BLaER1 (cell line): ENCODE data around the gene B4GALNT3.
A peak's percentile ranks its signal among the peaks of the same experiment; 100 is the strongest.

Source experiments
- H3K27ac ChIP-seq: shearing (Covaris generic); formaldehyde crosslinking; 2 replicates; pipeline ENCODE4 v1.8.1; 2022
- H3K27me3 ChIP-seq: shearing (Covaris generic); formaldehyde crosslinking; 2 replicates; pipeline ENCODE4 v1.8.1; 2022
- H3K36me3 ChIP-seq: shearing (Covaris generic); formaldehyde crosslinking; 2 replicates; pipeline ENCODE4 v1.8.1; 2022
- H3K4me1 ChIP-seq: shearing (Covaris generic); formaldehyde crosslinking; 2 replicates; pipeline ENCODE4 v1.8.1; 2022
- H3K4me2 ChIP-seq: shearing (Covaris generic); formaldehyde crosslinking; 2 replicates; pipeline ENCODE4 v1.8.1; 2022
- H3K4me3 ChIP-seq: shearing (Covaris generic); formaldehyde crosslinking; 2 replicates; pipeline ENCODE4 v1.8.1; 2022
- H3K9ac ChIP-seq: shearing (Covaris generic); formaldehyde crosslinking; 2 replicates; pipeline ENCODE4 v1.8.1; 2022
- H3K9me3 ChIP-seq: shearing (Covaris generic); formaldehyde crosslinking; 2 replicates; pipeline ENCODE4 v1.8.1; 2022
- H4K20me1 ChIP-seq: shearing (Covaris generic); formaldehyde crosslinking; 2 replicates; pipeline ENCODE4 v1.8.1; 2022
- Cebpa-rat ChIP-seq: shearing (Covaris generic); IDR thresholded peaks from 2 replicates; pipeline ENCODE4 v1.8.1; 2022

Gene B4GALNT3

GRCh38 chr12:454833-455232, 4.9 kb upstream of the B4GALNT3 start:
- H3K27me3 ChIP-seq = peaks cover 29% of the 10 kb centered on the region
- H4K20me1 ChIP-seq = peaks cover 7% of the 10 kb centered on the region; the same call in 1 of the 2 replicates
- no peak overlapping the region for H3K4me2 ChIP-seq
- peaks cover 5% of the 10 kb centered on the region; the same call in 1 of the 2 replicates for H3K4me1 ChIP-seq
- no peak overlapping the region for H3K9ac ChIP-seq
- H3K36me3 ChIP-seq = no peaks in the 10 kb centered on the region
- no peak for TF ChIP-seq Cebpa-rat
- no peak overlapping the region for H3K27ac ChIP-seq
- no peak overlapping the region for H3K4me3 ChIP-seq
- H3K9me3 ChIP-seq = no peaks in the 10 kb centered on the region

DNA sequence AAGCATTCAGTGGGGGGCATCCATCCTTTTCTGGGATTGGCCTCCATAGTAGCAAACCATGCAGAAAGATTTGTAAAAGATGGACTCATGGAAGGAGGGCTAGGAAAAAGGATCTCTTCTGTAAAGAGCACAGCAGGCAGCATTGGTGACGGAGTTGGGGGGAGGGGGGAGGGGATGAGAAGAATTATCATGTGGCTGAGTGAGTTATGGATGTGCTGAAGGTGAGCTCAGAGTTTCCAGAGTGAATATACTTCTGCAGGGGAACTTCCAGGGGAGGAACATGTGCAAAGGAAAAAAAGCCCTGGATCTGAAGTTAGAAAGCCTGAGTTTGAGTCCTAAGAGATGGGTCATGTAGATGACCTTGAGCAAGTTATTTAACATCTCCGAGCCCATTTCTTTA, 3.9 kb upstream of the B4GALNT3 start:
- peaks cover 14% of the 10 kb centered on the region; the same call in 1 of the 2 replicates for H4K20me1 ChIP-seq
- TF ChIP-seq Cebpa-rat = no peak
- no peak overlapping the region for H3K27ac ChIP-seq
- no peaks in the 10 kb centered on the region for H3K9me3 ChIP-seq
- no peak overlapping the region for H3K9ac ChIP-seq
- H3K4me3 ChIP-seq = no peak overlapping the region
- no peak overlapping the region for H3K4me2 ChIP-seq
- H3K27me3 ChIP-seq = peaks cover 39% of the 10 kb centered on the region
- peaks cover 13% of the 10 kb centered on the region; the same call in 1 of the 2 replicates for H3K4me1 ChIP-seq
- no peaks in the 10 kb centered on the region for H3K36me3 ChIP-seq

GRCh38 chr12:457676-458075, 2.1 kb upstream of the B4GALNT3 start:
- no peak for TF ChIP-seq Cebpa-rat
- Histone ChIP-seq H3K4me2 (no peak overlapping the region), H3K27me3 (peaks cover 58% of the 10 kb centered on the region)

DNA sequence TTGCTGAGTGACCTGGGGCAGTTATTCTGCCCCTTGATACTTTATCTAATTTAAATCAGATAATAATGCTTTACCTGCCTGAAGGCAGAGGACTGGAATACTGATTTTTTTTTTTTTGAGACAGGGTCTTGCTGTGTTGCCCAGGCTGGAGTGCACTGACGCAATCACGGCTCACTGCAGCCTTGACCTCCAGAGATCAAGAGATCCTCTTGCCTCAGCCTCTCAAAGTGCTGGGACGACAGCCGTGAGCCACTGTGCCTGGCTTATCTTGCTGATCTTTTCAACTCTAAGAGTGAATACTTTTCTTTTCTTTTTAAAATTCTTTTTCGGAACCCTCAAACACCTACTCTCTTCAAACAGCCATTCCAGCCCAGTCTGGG, 699 bp upstream of the B4GALNT3 start:
- Histone ChIP-seq H4K20me1 (peaks cover 27% of the 10 kb centered on the region; the same call in 1 of the 2 replicates), H3K27ac (no peak overlapping the region), H3K9me3 (no peaks in the 10 kb centered on the region), H3K36me3 (no peaks in the 10 kb centered on the region), H3K4me1 (peaks cover 14% of the 10 kb centered on the region; the same call in 1 of the 2 replicates), H3K4me2 (peak overlapping the region; percentile 93), H3K9ac (no peak overlapping the region), H3K4me3 (peak overlapping the region; percentile 70; the same call in 1 of the 2 replicates), H3K27me3 (peaks cover 67% of the 10 kb centered on the region)
- TF ChIP-seq Cebpa-rat = no peak

More at GRCh38 chr12:457676-458075, 2.1 kb upstream of the B4GALNT3 start:
- H3K9me3 ChIP-seq = no peaks in the 10 kb centered on the region
- H3K4me3 ChIP-seq = no peak overlapping the region
- peaks cover 27% of the 10 kb centered on the region; the same call in 1 of the 2 replicates for H4K20me1 ChIP-seq
- no peaks in the 10 kb centered on the region for H3K36me3 ChIP-seq
- no peak overlapping the region for H3K27ac ChIP-seq
- H3K9ac ChIP-seq = no peak overlapping the region
- peaks cover 14% of the 10 kb centered on the region; the same call in 1 of the 2 replicates for H3K4me1 ChIP-seq

DNA sequence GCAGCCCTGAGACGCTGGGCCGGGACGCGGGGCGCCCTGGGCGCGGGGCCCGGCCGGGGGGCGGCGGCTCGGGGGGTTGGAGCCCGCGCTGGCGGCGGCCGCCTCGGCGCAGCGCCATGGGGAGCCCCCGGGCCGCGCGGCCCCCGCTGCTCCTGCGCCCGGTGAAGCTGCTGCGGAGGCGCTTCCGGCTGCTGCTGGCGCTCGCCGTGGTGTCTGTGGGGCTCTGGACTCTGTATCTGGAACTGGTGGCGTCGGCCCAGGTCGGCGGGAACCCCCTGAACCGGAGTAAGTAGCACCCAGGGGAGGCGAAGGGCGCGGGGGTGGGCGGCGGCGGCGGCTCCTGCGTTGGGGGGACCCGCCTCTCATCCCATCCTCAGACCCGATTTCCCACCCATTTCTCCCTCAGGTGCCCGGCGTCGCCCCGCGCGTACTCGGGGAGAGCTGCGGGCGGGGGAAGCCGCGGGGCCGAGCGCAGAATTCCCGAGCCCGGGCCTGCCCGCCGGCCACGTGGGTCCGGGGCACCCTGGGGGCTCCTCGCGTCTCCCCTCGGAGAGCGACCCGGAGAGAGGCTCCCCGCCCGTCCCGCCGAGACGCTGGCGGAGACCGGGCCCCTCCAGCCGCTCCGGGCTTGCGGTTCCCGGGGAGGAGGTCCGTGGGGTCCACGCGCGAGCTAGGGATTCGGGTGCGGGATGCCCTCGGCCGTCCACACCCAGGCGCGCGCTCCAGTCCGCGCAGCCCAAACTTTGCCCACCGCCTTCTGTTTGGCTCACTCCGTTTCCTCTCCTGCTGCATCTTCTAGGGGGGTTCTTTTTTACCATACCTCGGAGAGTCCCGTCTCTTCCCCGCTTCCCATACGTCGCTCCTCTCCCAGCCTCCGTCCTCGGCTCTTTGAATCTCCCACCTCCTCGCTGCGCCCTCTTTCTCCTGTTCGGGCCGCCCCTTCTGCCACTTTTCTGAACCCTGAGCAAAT, 807 bp downstream of the B4GALNT3 start:
- Histone ChIP-seq H4K20me1 (peaks cover 27% of the 10 kb centered on the region; the same call in 1 of the 2 replicates), H3K9ac (peak overlapping the region; percentile 58; the same call in 1 of the 2 replicates), H3K4me1 (peaks cover 14% of the 10 kb centered on the region; the same call in 1 of the 2 replicates), H3K27ac (no peak overlapping the region), H3K9me3 (no peaks in the 10 kb centered on the region), H3K4me3 (peak overlapping the region; percentile 70), H3K27me3 (peaks cover 67% of the 10 kb centered on the region), H3K4me2 (peak overlapping the region; percentile 93), H3K36me3 (no peaks in the 10 kb centered on the region)
- TF ChIP-seq Cebpa-rat = no peak

- H3K36me3 ChIP-seq = no peaks in the 10 kb centered on the region
- H3K27ac ChIP-seq = no peak overlapping the region
- peaks cover 67% of the 10 kb centered on the region for H3K27me3 ChIP-seq
- H3K9me3 ChIP-seq = no peaks in the 10 kb centered on the region
- TF ChIP-seq Cebpa-rat = no peak
- no peak overlapping the region for H3K4me3 ChIP-seq
- peaks cover 27% of the 10 kb centered on the region; the same call in 1 of the 2 replicates for H4K20me1 ChIP-seq
- H3K4me2 ChIP-seq = no peak overlapping the region
- peaks cover 14% of the 10 kb centered on the region; the same call in 1 of the 2 replicates for H3K4me1 ChIP-seq
- H3K9ac ChIP-seq = no peak overlapping the region
Measured at GRCh38 chr12:461425-461824, 1.7 kb downstream of the B4GALNT3 start.

DNA sequence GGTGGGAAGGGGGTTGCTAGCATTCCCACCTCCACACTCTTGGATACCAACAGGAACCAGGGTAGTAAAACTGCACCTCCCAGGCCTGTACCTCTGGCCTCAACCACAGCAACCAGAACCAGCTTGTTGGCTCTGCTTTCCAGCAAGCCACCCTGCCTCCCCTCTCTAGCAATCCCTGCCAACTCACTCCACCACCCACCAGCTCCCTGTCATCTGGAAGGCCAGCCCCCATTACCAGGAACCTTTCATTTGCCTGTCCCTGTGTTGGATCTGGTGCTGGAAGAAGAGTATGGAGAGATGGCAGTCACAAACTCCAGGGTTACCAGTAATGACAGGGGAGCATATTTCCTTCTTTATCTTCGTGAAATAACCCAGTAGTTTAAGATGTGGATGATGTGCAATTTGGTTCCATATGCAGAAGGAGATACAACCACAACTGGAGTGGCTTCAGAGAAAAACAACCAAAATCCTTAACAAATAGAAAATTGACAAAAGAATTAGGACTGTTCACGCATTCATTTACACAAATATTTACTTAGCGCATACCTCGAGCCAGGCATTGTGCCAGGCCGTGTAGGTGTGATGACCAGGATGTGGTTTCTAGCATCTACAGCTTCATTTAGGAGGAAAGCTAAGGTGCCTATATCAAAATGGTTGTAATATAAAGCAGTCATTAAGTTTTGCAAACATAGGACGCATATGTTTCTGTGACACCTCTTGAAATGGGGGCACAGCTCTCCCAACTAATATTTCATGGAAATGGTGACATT, 3.4 kb downstream of the B4GALNT3 start:
- Histone ChIP-seq H3K9ac (no peak overlapping the region), H3K36me3 (no peaks in the 10 kb centered on the region), H3K4me1 (peaks cover 14% of the 10 kb centered on the region; the same call in 1 of the 2 replicates), H3K4me2 (no peak overlapping the region), H4K20me1 (peaks cover 27% of the 10 kb centered on the region; the same call in 1 of the 2 replicates), H3K27ac (no peak overlapping the region), H3K9me3 (no peaks in the 10 kb centered on the region), H3K27me3 (peaks cover 55% of the 10 kb centered on the region), H3K4me3 (no peak overlapping the region)
- no peak for TF ChIP-seq Cebpa-rat

DNA sequence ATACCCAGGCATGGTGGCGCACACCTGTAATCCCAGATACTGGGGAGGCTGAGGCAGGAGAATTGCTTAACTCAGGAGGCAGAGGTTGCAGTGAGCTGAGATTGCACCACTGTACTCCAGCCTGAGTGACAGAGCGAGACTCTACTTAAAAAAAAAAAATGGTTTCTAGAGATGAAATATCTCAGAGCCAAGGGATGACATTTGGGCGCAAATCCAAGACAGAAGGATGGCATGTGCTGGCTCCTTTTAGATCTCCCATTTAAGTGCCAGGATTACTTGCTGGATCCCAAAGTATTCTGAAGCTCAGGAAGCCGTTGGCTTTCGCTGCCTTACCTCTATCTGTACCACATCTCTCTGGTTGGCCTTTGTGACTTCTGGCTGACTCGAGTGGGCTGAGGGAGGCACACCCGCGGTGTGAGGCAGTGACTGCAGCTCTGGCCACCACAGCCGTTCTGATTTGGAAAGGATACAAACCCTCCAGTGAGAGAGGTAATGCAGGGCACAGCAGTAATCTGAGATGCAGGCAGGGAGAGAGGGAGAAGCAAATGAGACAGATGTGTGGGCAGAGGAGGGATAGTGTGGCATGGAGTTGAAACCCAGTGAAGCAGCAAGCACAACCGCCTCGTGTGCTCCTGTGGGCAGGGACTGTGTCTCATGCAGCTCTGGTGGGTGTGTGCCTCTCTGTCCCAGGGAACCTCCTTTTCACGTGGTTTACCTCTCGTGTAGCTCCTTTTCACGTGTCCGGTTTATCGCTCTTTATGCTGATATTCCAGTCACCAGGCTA, 4.9 kb downstream of the B4GALNT3 start:
- Histone ChIP-seq H3K9me3 (no peaks in the 10 kb centered on the region), H3K4me2 (no peak overlapping the region), H3K9ac (no peak overlapping the region), H3K27ac (no peak overlapping the region), H3K27me3 (peaks cover 39% of the 10 kb centered on the region), H3K36me3 (no peaks in the 10 kb centered on the region), H4K20me1 (peaks cover 20% of the 10 kb centered on the region; the same call in 1 of the 2 replicates), H3K4me3 (no peak overlapping the region), H3K4me1 (0 out of 2 replicates have a peak, but pooled peaks cover 9% of the 10 kb centered on the region)
- TF ChIP-seq Cebpa-rat = no peak

GRCh38 chr12:466039-466438, 6.3 kb downstream of the B4GALNT3 start:
- no peaks in the 10 kb centered on the region for H3K4me1 ChIP-seq
- H3K9ac ChIP-seq = no peak overlapping the region

More at GRCh38 chr12:466039-466438, 6.3 kb downstream of the B4GALNT3 start:
- H3K9me3 ChIP-seq = no peaks in the 10 kb centered on the region
- no peak overlapping the region for H3K27ac ChIP-seq
- no peak overlapping the region for H3K4me2 ChIP-seq
- H3K4me3 ChIP-seq = no peak overlapping the region
- peaks cover 11% of the 10 kb centered on the region; the same call in 1 of the 2 replicates for H4K20me1 ChIP-seq
- H3K27me3 ChIP-seq = peaks cover 26% of the 10 kb centered on the region
- TF ChIP-seq Cebpa-rat = no peak
- H3K36me3 ChIP-seq = no peaks in the 10 kb centered on the region
